Measurements from ENCODE around the gene CCDC188. TPM values are rescaled to one million over a fixed set of nuclear protein-coding genes. Genes with fewer than 3 reads are reported as not detected.

The CCDC188 gene
- total RNA-seq, 1 experiment from 2014 or later, result not detected

DNA sequence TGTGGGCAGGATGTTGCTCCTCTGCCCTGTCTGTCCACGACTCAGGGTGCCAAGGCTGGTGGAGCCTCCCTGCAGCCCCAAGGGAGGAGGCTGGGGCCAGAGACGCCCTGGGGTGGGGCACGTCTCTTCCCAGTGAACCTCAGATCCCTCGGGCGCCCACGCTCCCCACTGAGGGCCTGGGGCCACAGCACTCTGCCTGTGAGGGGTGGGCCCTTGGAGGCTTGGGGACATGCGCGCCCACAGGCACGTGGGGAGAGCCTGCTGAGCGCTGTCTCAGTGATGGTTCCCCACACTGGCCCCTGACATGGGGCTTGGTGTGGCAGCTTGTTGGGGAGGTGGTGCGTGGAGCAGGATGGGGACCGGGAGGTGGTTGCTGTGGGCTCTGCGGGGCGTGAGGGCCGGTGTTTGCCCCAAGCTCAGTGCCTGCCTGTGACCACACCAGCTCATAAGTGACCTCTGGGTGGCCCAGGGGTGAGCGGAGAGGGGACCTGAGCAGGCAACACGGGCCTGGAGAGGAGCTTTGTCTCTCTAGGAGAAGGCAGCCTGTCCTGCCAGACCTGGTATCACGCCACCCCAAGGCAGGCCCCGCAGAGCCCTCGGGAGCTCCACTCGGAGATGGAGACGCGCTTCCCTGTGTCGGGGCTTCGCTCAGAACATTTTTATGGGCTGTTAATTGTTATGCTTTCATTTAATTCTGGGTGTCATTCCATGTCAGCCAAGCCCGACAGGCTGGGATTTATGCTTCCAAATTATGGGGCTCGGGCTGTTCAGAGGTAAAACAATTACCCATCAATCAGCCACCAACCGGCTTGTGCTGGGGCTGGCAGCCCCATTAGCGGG lies 27.4 kb upstream of the CCDC188 start:
- DNase-seq, result no peak
- no peak overlapping the region for H3K27ac Mint-ChIP-seq

More for the DNA sequence above, 27.4 kb upstream of the CCDC188 start:
- H4K20me1 ChIP-seq (ENCODE audit: control insufficient read depth, insufficient read depth, insufficient read length), result peaks cover 3% of the 10 kb centered on the region
- H3K56ac ChIP-seq (ENCODE audit: insufficient read length, low read depth, low read length), result no peak overlapping the region
- H2BK12ac ChIP-seq (ENCODE audit: insufficient read length, low read depth, low read length), result no peak overlapping the region
- no peak overlapping the region for H3K23ac ChIP-seq (ENCODE audit: insufficient read length, low read depth, low read length)
- no peak overlapping the region for H3T11ph ChIP-seq (ENCODE audit: low read length)
- H3K9me3 Mint-ChIP-seq, result no peaks in the 10 kb centered on the region; a peak in 1 of 5 replicates
- no peak overlapping the region for H2BK5ac ChIP-seq (ENCODE audit: insufficient read length, low read length)
- no peak overlapping the region for H2AK5ac ChIP-seq (ENCODE audit: insufficient read length, low read length)
- no peak overlapping the region for H2BK120ac ChIP-seq (ENCODE audit: low read depth, low read length, poor library complexity, severe bottlenecking)
- H4K5ac ChIP-seq (ENCODE audit: insufficient read length, low read depth, low read length), result no peak overlapping the region
- no peaks in the 10 kb centered on the region; the same call in 1 of the 2 replicates for H3K27me3 Mint-ChIP-seq (ENCODE audit: low read depth)
- H3K36me3 Mint-ChIP-seq (ENCODE audit: insufficient read depth in 1 of 3, low read depth in 3 of 3), result no peaks in the 10 kb centered on the region
- no peak overlapping the region for H3K27ac ChIP-seq (ENCODE audit: insufficient read length, low read depth, low read length)
- no peak overlapping the region for H3K4me3 Mint-ChIP-seq
- no peak overlapping the region for H2BK15ac ChIP-seq (ENCODE audit: low read depth, low read length)
- H3K4me1 ChIP-seq (ENCODE audit: insufficient read depth, low read length), result no peaks in the 10 kb centered on the region
- no peak overlapping the region for H4K8ac ChIP-seq (replicated peaks; ENCODE audit: insufficient read length, low read depth, low read length)
- TF ChIP-seq, protein P1, sequence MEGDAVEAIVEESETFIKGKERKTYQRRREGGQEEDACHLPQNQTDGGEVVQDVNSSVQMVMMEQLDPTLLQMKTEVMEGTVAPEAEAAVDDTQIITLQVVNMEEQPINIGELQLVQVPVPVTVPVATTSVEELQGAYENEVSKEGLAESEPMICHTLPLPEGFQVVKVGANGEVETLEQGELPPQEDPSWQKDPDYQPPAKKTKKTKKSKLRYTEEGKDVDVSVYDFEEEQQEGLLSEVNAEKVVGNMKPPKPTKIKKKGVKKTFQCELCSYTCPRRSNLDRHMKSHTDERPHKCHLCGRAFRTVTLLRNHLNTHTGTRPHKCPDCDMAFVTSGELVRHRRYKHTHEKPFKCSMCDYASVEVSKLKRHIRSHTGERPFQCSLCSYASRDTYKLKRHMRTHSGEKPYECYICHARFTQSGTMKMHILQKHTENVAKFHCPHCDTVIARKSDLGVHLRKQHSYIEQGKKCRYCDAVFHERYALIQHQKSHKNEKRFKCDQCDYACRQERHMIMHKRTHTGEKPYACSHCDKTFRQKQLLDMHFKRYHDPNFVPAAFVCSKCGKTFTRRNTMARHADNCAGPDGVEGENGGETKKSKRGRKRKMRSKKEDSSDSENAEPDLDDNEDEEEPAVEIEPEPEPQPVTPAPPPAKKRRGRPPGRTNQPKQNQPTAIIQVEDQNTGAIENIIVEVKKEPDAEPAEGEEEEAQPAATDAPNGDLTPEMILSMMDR (conservative IDR thresholded peaks at IDR 0.05), result no peak
- no peaks in the 10 kb centered on the region for H3K79me1 ChIP-seq (ENCODE audit: insufficient read depth, low read depth, low read length, poor library complexity, severe bottlenecking)
- H3K4ac ChIP-seq (ENCODE audit: low read depth, low read length), result no peak overlapping the region
- no peak overlapping the region for H3K4me2 ChIP-seq (ENCODE audit: insufficient read depth, insufficient read length, low read length)
- no peak overlapping the region for H2BK20ac ChIP-seq (ENCODE audit: low read depth, low read length, poor library complexity, severe bottlenecking)
- H3K79me2 ChIP-seq (ENCODE audit: insufficient read depth, low read length), result no peaks in the 10 kb centered on the region
- no peak overlapping the region for H2AFZ ChIP-seq (ENCODE audit: low read length)
- WGBS (ENCODE audit: extremely low coverage, insufficient read length, low lambda C conversion rate), result no CpG with 5 or more reads among the region's 29 CpGs
- H3K23me2 ChIP-seq (ENCODE audit: insufficient read length, low read depth, low read length, poor library complexity, severe bottlenecking), result no peaks in the 10 kb centered on the region
- no peaks in the 10 kb centered on the region for H3K27me3 ChIP-seq (ENCODE audit: insufficient read depth, low read length)
- H3K18ac ChIP-seq (ENCODE audit: insufficient read length, low read depth, low read length), result no peak overlapping the region
- H3K9me3 ChIP-seq (ENCODE audit: control insufficient read depth, low read depth, low read length), result no peaks in the 10 kb centered on the region
- no peak overlapping the region for H3K9ac ChIP-seq (ENCODE audit: extremely low read depth, insufficient read length, low read length)
- no peak overlapping the region; the same call in 1 of the 2 replicates for H3K14ac ChIP-seq (ENCODE audit: insufficient read depth, low read length)
- H4K91ac ChIP-seq (ENCODE audit: insufficient read length, low read depth, low read length), result no peak overlapping the region
- peaks cover 3 to 21% of the 10 kb centered on the region in 2 experiments; a peak in 2 of 4 replicates for H3K4me1 Mint-ChIP-seq

All from H9 (cell line).